Body of pancreas (tissue), 4 donors: ENCODE results near the gene VGLL1. TPM values are rescaled to one million over a fixed set of nuclear protein-coding genes. Genes with fewer than 3 reads are reported as not detected.

Experiments
- ATAC-seq: fragments of 150-250 bp; one replicate; pipeline ENCODE4 v1.9.1; 2016
- DNase-seq, 4 donors: peaks; one replicate each; pipeline ENCODE4 v3.0.0-alpha.2; 2019
- H3K27ac ChIP-seq, 4 donors: fragments of 200-600 bp; sonication (generic); 1 replicate in 3 of 4; 2 replicates in 1 of 4; pipeline versions ENCODE4 v1.5.1 to v1.6.1; 2016 to 2019; ENCODE audit warnings: mild to moderate bottlenecking in 1 of 4, mixed read lengths in 1 of 4, moderate library complexity in 1 of 4
- H3K27me3 ChIP-seq, 2 donors: fragments of 200-600 bp; sonication (generic); one replicate each; pipeline ENCODE4 v1.6.0; 2016; ENCODE audit warnings: mild to moderate bottlenecking in 1 of 2
- H3K36me3 ChIP-seq, 2 donors: fragments of 200-600 bp; sonication (generic); replicated peaks in 1 of 2; 2 replicates each; pipeline ENCODE4 v1.5.1; 2016; ENCODE audit warnings: low read depth in 2 of 2; ENCODE audit not compliant: insufficient read depth in 1 of 2
- H3K4me1 ChIP-seq: fragments of 200-600 bp; sonication (generic); one replicate; pipeline ENCODE4 v1.6.0; 2016
- H3K4me3 ChIP-seq, 2 donors: fragments of 200-600 bp; sonication (generic); 1 replicate in 1 of 2; 2 replicates in 1 of 2; pipeline ENCODE4 v1.5.1; 2016 to 2019
- H3K9me3 ChIP-seq, 3 donors: fragments of 200-600 bp; sonication (generic); 1 replicate in 2 of 3; 2 replicates in 1 of 3; pipeline ENCODE4 v1.5.1; 2016
- CTCF ChIP-seq, 7 experiments: fragments of 450-650 bp in 4 of 7; fragments of 200-600 bp in 3 of 7; sonication (generic) in 3 of 7; IDR thresholded peaks; one replicate each; pipeline ENCODE4 v1.5.1; 2016 to 2019; ENCODE audit warnings: antibody characterized with exemption in 7 of 7
- POLR2A ChIP-seq, 3 donors: fragments of 450-650 bp; IDR thresholded peaks; one replicate each; pipeline ENCODE4 v1.6.1; 2016; ENCODE audit warnings: antibody characterized with exemption in 3 of 3, mild to moderate bottlenecking in 2 of 3
- WGBS, 2 donors: methylation state at CpG; one replicate each; pipeline ENCODE4 v1.1.5; 2017; 5-methylcytosine and 5-hydroxymethylcytosine counted together
- intact Hi-C: fragments of 100-400 bp; cut with DNase I; formaldehyde crosslinking; loops from one replicate; pipeline ENCODE4 v1.15.1; 2023
- total RNA-seq, 2 donors: library from RNA; depleted of rRNA; stranded (reverse); fragments of >200 nt; gene quantifications; one replicate each; pipeline ENCODE4 v1.1.0, GENCODE V29; 2016

Gene VGLL1
- total RNA-seq, 2 donors from 2014 or later, result 1.0 TPM; not detected in 1

GRCh38 chrX:136529795-136530194 lies 2.2 kb upstream of the VGLL1 start:
- Histone ChIP-seq H3K4me3 (no peak overlapping the region), H3K9me3 (no peaks in the 10 kb centered on the region), H3K36me3 (no peaks in the 10 kb centered on the region), H3K27ac (no peak overlapping the region), H3K4me1 (no peaks in the 10 kb centered on the region), H3K27me3 (no peaks in the 10 kb centered on the region)
- ATAC-seq, result no peak
- intact Hi-C loops, result no loop called here
- DNase-seq, result no peak
- no peak for TF ChIP-seq POLR2A (IDR thresholded peaks at IDR 0.05)
- no peak for TF ChIP-seq CTCF (IDR thresholded peaks at IDR 0.05)
- 65 to 74% methylated on average over 2 of the region's 2 CpGs for WGBS, 2 donors

GRCh38 chrX:136534131-136534530 lies 2.1 kb downstream of the VGLL1 start:
- Histone ChIP-seq H3K4me3 (no peak overlapping the region), H3K36me3 (no peaks in the 10 kb centered on the region), H3K4me1 (no peaks in the 10 kb centered on the region), H3K27ac (no peak overlapping the region), H3K9me3 (no peaks in the 10 kb centered on the region), H3K27me3 (no peaks in the 10 kb centered on the region)
- DNase-seq (no peak), ATAC-seq (no peak)
- intact Hi-C loops, result no loop called here
- 73 to 90% methylated on average over 2 of the region's 2 CpGs for whole genome bisulfite sequencing, 2 donors
- TF ChIP-seq CTCF (IDR thresholded peaks at IDR 0.05) (no peak), POLR2A (IDR thresholded peaks at IDR 0.05) (no peak)

- ATAC-seq, result no peak
- no peaks in the 10 kb centered on the region for H3K27me3 ChIP-seq
- 69 to 83% methylated on average over 2 of the region's 2 CpGs for WGBS, 2 donors
- no peaks in the 10 kb centered on the region for H3K9me3 ChIP-seq
- no peak overlapping the region for H3K27ac ChIP-seq
- H3K36me3 ChIP-seq, result no peaks in the 10 kb centered on the region
- intact Hi-C loops, result no loop called here
- no peaks in the 10 kb centered on the region for H3K4me1 ChIP-seq
- TF ChIP-seq CTCF (IDR thresholded peaks at IDR 0.05), result no peak
- no peak for TF ChIP-seq POLR2A (IDR thresholded peaks at IDR 0.05)
- no peak overlapping the region for H3K4me3 ChIP-seq
- no peak for DNase-seq
Observed at GRCh38 chrX:136538811-136539210, 6.8 kb downstream of the VGLL1 start.

GRCh38 chrX:136540226-136540625 lies 8.2 kb downstream of the VGLL1 start:
- no peak for ATAC-seq

More at GRCh38 chrX:136540226-136540625, 8.2 kb downstream of the VGLL1 start:
- Histone ChIP-seq H3K4me1 (no peaks in the 10 kb centered on the region), H3K9me3 (no peaks in the 10 kb centered on the region), H3K36me3 (no peaks in the 10 kb centered on the region), H3K27ac (no peak overlapping the region), H3K27me3 (no peaks in the 10 kb centered on the region), H3K4me3 (no peak overlapping the region)
- intact Hi-C loops, result loop anchor here (10.0 kb wide), 1 partner anchor 55 kb away; the partner anchor contains the start of gene BRS3
- no peak for DNase-seq
- TF ChIP-seq CTCF (IDR thresholded peaks at IDR 0.05) (no peak), POLR2A (IDR thresholded peaks at IDR 0.05) (no peak)
- 79 to 88% methylated on average over 5 of the region's 5 CpGs for WGBS, 2 donors
